ENCODE data around the gene IPO9.

- TF ChIP-seq TAF1 (IDR thresholded peaks at IDR 0.05; ENCODE audit: borderline replicate concordance, insufficient read depth, low read length) (no peak), POLR2AphosphoS5 (IDR thresholded peaks at IDR 0.05; ENCODE audit: low read depth, low read length) (no peak), SIN3A (IDR thresholded peaks at IDR 0.05; ENCODE audit: borderline replicate concordance, insufficient read depth, low read length) (no peak)
Observed at GRCh38 chr1:201806801-201807200, 22.2 kb upstream of the IPO9 start.
